Gastroesophageal sphincter (tissue), 3 donors: Measurements from ENCODE around the gene CHRNA9.

Experiments used
- POLR2A ChIP-seq, 2 donors: fragments of 450-650 bp; IDR thresholded peaks; one replicate each; pipeline ENCODE4 v1.6.1; 2017; ENCODE audit warnings: antibody characterized with exemption in 2 of 2, mild to moderate bottlenecking in 2 of 2, moderate library complexity in 1 of 2
- POLR2AphosphoS5 ChIP-seq: sonication (generic); formaldehyde crosslinking; IDR thresholded peaks from one replicate; pipeline ENCODE4 v1.6.1; 2017; ENCODE audit warnings: antibody characterized with exemption
- TF ChIP-seq, protein P1 (sequence below), 4 experiments: fragments of 200-600 bp in 2 of 4; fragments of 450-650 bp in 2 of 4; sonication (generic) in 1 of 4; IDR thresholded peaks; one replicate each; pipeline ENCODE4 v1.5.1; 2017 to 2019; ENCODE audit warnings: antibody characterized with exemption in 4 of 4, mild to moderate bottlenecking in 2 of 4, moderate library complexity in 2 of 4

DNA sequence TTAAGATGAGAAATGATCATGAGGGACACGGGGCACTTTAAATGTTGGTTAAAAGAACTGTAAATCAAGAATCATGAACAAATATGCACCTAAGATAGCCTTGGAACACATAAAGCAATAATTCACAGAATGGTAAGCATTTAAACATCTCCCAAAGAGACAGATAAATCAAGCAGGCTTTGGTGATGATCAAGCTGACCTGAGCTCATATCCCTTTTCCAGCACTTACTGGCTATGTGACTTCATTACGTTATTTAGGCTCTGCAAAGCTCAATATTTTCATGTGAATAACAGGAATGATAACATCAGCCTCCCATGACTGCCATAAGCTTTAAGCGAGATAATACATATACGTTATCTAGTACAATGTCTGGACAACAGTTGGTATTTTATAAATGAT is 54.9 kb downstream of the CHRNA9 start:
- TF ChIP-seq, protein P1, sequence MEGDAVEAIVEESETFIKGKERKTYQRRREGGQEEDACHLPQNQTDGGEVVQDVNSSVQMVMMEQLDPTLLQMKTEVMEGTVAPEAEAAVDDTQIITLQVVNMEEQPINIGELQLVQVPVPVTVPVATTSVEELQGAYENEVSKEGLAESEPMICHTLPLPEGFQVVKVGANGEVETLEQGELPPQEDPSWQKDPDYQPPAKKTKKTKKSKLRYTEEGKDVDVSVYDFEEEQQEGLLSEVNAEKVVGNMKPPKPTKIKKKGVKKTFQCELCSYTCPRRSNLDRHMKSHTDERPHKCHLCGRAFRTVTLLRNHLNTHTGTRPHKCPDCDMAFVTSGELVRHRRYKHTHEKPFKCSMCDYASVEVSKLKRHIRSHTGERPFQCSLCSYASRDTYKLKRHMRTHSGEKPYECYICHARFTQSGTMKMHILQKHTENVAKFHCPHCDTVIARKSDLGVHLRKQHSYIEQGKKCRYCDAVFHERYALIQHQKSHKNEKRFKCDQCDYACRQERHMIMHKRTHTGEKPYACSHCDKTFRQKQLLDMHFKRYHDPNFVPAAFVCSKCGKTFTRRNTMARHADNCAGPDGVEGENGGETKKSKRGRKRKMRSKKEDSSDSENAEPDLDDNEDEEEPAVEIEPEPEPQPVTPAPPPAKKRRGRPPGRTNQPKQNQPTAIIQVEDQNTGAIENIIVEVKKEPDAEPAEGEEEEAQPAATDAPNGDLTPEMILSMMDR (IDR thresholded peaks at IDR 0.05): no peak
- TF ChIP-seq POLR2A (IDR thresholded peaks at IDR 0.05): no peak
- TF ChIP-seq POLR2AphosphoS5: no peak
